CD4-positive, alpha-beta T cell treated with Interleukin-6 at 100 ng/mL for 8 hours (primary cell): Measurements from ENCODE around the gene XPC.

Experiments
- DNase-seq: peaks from one replicate; pipeline ENCODE4 v3.0.0-alpha.2; 2020; ENCODE audit warnings: mixed read lengths, low spot score

XPC gene

DNA sequence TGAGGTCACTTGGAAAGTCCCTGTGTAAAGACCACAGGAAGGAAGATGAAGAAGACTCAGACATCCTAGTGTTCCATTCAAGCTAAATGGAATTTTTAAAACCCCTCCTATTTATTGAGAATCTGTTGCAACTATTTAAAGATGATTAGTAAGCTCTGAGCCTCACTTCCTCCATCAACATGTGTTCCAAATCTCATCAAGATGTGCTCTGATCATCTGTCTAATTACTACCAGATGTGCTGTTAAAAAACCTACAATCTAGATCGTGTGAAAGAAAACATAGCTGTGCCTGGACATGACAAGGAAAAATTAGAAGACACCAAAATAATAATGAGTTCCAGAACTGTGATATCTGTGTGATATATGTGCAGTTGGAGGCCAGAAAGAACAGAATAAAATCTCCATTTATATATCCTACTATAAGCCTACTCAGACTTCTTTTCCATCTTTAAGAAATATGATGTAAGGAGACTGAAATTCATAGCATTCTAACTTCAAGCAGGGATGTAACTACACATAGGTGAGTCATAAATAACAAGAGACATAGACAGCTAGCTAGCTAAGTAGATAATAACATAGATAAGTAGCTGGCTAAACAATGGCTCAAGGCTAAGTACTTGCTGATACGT lies 7.8 kb downstream of the XPC start:
- no peak for DNase-seq

DNA sequence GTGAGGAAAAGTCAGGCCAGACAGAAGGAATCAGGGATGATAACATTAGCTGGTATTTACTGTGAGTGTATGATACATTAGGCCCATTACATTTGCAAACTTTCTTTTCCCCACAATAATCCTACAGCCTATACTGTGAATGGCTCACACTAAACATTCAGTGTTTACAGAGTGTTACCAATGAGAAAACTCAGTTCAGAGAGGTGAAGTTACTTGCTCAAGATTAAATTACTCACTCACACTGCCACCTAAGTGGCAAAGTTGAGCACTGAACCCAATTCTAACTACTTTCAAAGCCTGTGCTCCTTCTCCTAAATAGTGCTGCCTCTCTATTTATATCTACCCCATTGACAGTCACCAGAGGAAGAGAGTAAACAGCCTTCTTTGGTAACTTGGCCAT lies 8.5 kb downstream of the XPC start:
- no peak for DNase-seq

DNA sequence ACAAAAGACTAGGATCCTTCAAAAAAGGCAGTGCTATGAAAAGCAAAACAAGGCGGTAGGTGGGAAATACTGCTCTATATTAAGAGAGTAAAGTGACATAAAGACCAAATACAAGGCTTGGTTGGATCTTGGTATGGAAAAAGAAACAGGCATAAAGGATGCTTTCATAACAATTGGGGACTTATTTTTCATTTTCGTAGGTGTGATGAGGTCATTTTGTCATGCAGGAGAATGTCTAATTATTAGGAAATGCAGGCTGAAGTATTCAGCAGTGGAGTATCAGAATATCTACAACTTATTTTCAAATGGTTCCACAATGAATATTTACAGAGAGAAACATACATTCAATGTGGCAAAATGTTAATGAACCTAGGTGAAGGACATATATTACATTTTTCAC lies 9.0 kb downstream of the XPC start:
- no peak for DNase-seq

- DNase-seq = no peak
These were observed 11.4 kb downstream of the XPC start for GRCh38 chr3:14166877-14167603.

DNA sequence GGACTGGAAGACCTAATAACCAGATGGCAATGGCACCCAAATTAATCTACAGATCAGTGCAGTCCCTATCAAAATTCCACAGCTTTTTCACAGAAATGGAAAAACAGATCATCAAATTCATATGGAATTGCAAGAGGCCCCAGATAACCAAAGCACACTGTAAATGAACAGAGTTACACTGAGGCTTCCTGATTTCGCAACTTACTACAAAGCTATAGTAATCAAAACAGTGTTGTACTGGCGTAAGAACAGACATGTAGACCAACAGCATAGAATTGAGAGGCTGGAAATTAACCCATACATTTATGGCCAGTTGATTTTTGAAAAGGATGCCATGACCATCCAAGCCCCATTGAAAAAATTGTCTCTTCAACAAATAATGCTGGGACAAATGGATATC lies 16.2 kb downstream of the XPC start:
- no peak for DNase-seq

- no peak for DNase-seq
These were observed 17.1 kb downstream of the XPC start for GRCh38 chr3:14161282-14161681.

DNA sequence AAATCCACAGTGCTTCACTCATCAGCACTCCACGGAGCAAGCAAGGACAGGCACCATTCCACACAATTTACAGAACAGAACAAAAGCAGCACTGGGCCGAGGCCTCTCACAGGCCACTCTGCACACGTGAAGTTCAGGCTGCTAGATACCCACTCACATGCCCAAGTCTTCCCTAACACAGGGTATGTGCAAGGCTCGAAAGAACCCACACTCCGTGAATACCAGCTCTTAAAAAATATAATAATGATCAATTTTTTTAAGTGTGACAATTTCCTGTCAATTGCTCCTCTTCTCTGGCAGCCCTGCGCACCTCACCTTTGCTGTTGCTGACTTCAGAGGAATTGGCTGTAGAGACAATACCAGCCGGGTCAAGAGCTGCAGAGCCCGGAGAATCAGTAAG lies 19.0 kb downstream of the XPC start:
- DNase-seq = no peak

DNA sequence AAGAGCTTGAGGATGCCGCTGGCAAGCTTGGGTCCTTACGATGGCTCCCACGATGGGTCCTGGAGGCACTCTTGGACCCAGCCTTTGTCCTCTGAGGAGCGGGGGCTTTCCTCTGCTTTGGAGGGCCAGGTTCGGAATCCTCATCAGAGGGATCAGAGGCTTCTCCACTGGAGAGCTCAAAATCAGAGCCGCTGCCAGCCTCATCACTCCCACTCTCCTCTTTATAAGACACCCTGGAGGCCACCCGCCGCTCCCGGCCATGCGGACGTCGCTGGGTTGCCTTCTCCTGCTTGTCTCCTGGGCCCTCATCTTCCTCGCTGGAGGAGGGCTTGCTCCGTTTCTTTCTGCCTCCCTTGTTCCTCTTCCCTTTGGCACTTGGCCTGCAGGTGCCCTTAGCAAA lies 20.0 kb downstream of the XPC start:
- no peak for DNase-seq

DNA sequence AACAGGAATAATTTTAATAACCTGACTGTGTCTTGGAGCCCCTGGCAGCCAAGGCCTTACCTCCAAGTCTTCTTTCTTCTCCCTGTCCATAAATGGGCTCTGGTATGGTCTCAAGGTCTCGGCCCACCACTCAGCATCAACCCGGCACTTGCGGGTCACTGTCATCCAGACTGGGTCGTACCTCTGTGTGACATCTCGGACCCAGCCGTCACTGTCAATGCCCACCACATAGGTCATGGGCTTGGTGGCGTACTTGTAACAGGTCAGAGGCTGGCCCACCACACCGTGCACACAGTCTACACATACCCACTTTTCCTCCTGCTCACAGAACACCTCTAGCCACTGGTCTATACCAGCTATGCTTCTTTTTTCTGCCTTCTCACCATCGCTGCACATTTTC lies 20.4 kb downstream of the XPC start:
- DNase-seq = no peak

DNA sequence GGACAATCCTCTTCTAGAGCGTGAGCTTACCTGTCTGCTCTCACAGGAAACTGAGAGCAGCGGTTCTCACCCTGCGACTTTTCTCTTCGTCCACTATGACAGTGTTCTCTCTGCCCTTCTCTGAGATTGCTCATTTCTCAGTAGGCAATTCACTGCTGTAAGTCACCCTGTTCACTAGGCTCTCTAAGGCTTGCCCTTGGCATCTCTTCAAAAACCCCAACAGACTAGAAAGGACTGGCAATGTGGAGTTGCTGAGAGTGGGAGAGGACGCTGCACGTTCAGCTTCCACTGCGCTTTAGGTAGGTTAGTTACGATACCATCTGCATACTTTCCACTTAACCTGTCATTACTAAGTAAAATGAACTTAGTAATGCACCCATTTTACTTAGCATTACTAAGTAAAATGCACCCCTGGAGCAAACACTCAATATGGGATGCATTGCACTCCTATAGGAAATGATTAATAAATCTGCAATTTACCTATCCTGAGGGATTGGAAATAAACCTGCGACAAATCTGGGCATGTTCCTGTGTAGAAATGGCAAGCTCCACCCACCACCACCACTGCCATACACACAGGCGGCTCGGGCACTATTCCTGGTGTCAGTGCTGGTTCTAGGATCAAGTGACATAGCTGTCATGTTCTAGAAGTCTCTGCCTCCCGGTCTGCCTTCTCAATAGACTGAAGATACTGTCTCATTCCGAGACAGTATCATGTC lies 21.4 kb downstream of the XPC start:
- DNase-seq = no peak

- no peak for DNase-seq
These were observed 22.2 kb downstream of the XPC start for GRCh38 chr3:14156201-14156600.

GRCh38 chr3:14154895-14155440 lies 23.4 kb downstream of the XPC start:
- DNase-seq = no peak

GRCh38 chr3:14154276-14154675 lies 24.1 kb downstream of the XPC start:
- no peak for DNase-seq

GRCh38 chr3:14153663-14154062 lies 24.7 kb downstream of the XPC start:
- no peak for DNase-seq

- no peak for DNase-seq
These were observed 25.4 kb downstream of the XPC start for GRCh38 chr3:14152963-14153355.

- DNase-seq = no peak
These were observed 26.0 kb downstream of the XPC start for GRCh38 chr3:14152233-14152962.

GRCh38 chr3:14151471-14152083 lies 26.8 kb downstream of the XPC start:
- no peak for DNase-seq

DNA sequence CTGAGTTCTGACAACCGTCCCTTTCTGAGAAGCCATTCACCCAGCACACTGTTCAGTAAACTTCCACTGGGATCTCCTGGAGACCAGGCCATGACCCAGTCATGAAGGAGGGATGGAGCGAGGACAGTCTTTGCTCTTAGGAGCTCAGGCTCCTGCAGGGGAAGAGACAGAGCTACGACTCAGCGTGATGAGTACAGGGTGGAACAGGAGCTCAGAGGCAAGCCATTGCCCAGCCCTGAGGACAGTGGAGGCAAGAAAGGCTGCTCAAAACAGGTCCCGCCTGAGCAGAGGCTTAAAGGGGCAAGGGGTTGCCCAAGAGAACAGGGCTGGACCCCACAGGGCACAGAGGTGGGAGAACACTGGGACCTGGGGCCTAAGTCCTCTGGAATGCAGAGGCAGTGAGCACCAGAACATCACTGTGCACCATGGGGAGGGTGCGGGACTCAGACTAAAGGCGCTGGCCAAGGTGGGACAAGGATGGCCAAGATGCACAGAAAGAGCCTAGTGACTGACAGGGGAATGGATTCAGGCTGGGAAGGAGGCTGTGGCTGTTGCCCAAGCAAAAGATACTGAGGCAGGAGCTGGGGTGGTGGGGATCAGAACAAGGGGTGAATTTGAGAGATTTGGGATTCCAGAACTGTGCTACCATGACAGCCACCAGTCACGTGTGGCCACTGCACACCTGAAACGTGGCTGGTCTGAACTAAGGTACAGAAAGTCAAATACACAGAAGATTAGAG lies 27.7 kb downstream of the XPC start:
- no peak for DNase-seq

DNA sequence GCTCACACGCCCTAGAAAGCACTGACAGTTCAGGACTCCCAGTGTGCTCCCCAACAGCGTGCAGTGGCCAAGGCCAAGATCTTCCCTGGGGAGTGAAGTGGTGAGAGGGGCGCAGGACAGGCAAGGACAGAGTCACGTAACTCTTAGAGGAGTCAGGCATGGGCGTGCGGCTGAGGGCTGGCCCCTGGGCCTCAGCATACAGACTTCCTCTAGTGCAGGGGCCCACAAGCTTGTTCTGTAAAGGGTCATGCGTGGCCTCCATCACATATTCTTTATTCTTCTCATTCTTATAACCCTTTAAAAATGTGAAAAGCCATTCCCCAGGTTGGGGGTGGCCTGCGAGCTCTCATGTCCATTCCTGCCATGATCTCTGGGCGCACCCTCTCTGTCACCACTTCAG lies 28.3 kb downstream of the XPC start:
- DNase-seq = no peak

- DNase-seq = no peak
These were observed 30.1 kb downstream of the XPC start for GRCh38 chr3:14148041-14148985.
